Ascending aorta (tissue), 2 donors: ENCODE measurements around the gene PPFIA2. TPM values are rescaled to one million over a fixed set of nuclear protein-coding genes. Genes with fewer than 3 reads are reported as not detected.

Experiments used
- DNase-seq, 2 donors: peaks; one replicate each; pipeline ENCODE4 v3.0.0-alpha.2; 2019; ENCODE audit warnings: low spot score in 2 of 2
- H3K27ac ChIP-seq, 2 donors: fragments of 200-600 bp; sonication (generic); one replicate each; pipeline ENCODE4 v1.5.1; 2016 to 2017; ENCODE audit warnings: mild to moderate bottlenecking in 1 of 2
- H3K27me3 ChIP-seq: fragments of 200-600 bp; sonication (generic); one replicate; pipeline ENCODE4 v1.5.1; 2017
- H3K36me3 ChIP-seq, 2 donors: fragments of 200-600 bp; sonication (generic); one replicate each; pipeline ENCODE4 v1.5.1; 2016
- H3K4me1 ChIP-seq, 2 donors: fragments of 200-600 bp; sonication (generic); one replicate each; pipeline ENCODE4 v1.5.1; 2016 to 2017; ENCODE audit warnings: mild to moderate bottlenecking in 1 of 2
- H3K4me3 ChIP-seq, 2 donors: fragments of 200-600 bp; sonication (generic); one replicate each; pipeline ENCODE4 v1.5.1; 2016 to 2017; ENCODE audit warnings: mild to moderate bottlenecking in 1 of 2
- H3K9me3 ChIP-seq, 2 donors: fragments of 200-600 bp; sonication (generic); one replicate each; pipeline ENCODE4 v1.5.1; 2016
- CTCF ChIP-seq, 3 experiments: fragments of 200-600 bp in 2 of 3; fragments of 450-650 bp in 1 of 3; sonication (generic) in 2 of 3; IDR thresholded peaks; one replicate each; pipeline ENCODE4 v1.5.1; 2016 to 2019; ENCODE audit warnings: antibody characterized with exemption in 3 of 3, mild to moderate bottlenecking in 1 of 3, moderate library complexity in 1 of 3
- intact Hi-C: fragments of 100-400 bp; cut with DNase I; formaldehyde crosslinking; loops from one replicate; pipeline ENCODE4 v1.15.1; 2023
- total RNA-seq: library from RNA; depleted of rRNA; stranded (reverse); fragments of >200 nt; gene quantifications from one replicate; pipeline ENCODE4 v1.1.0, GENCODE V29; 2016

PPFIA2 gene
- total RNA-seq, 1 donor from 2014 or later, result 15.0 TPM

- H3K36me3 ChIP-seq, result peaks cover 0 to 6% of the 10 kb centered on the region in 2 donors
- H3K9me3 ChIP-seq, result no peaks in the 10 kb centered on the region
- intact Hi-C loops, result no loop called here
- H3K27ac ChIP-seq, result no peak overlapping the region
- no peaks in the 10 kb centered on the region for H3K27me3 ChIP-seq
- no peak for TF ChIP-seq CTCF (IDR thresholded peaks at IDR 0.05)
- no peak for DNase-seq
- H3K4me3 ChIP-seq, result no peak overlapping the region
- no peaks in the 10 kb centered on the region for H3K4me1 ChIP-seq
Measured at GRCh38 chr12:81296556-81297305, 462.4 kb downstream of the PPFIA2 start.

DNA sequence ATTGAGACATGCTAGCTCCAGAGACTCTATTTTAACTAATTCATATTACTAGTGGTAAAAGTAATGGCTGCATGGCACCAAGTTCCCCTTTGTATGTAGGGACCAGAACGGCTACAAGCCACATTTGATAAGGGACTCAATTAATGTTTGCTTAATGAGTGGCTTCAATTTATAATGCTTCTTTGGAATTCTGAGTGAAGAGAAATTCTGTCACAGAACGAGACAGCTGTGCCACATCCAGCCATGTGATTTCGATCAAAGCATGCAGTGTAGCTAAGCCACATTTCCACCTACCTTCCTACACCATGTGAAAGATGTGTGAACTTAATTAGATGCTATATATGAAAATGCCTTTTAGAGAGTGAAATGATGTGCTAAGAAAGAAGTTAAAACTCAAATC lies 463.9 kb downstream of the PPFIA2 start:
- no peaks in the 10 kb centered on the region for H3K4me1 ChIP-seq
- no peaks in the 10 kb centered on the region for H3K27me3 ChIP-seq
- intact Hi-C loops, result no loop called here
- no peak for DNase-seq
- H3K4me3 ChIP-seq, result no peak overlapping the region
- H3K9me3 ChIP-seq, result no peaks in the 10 kb centered on the region
- no peak overlapping the region for H3K27ac ChIP-seq
- H3K36me3 ChIP-seq, result peaks cover 0 to 6% of the 10 kb centered on the region in 2 donors
- no peak for TF ChIP-seq CTCF (IDR thresholded peaks at IDR 0.05)

DNA sequence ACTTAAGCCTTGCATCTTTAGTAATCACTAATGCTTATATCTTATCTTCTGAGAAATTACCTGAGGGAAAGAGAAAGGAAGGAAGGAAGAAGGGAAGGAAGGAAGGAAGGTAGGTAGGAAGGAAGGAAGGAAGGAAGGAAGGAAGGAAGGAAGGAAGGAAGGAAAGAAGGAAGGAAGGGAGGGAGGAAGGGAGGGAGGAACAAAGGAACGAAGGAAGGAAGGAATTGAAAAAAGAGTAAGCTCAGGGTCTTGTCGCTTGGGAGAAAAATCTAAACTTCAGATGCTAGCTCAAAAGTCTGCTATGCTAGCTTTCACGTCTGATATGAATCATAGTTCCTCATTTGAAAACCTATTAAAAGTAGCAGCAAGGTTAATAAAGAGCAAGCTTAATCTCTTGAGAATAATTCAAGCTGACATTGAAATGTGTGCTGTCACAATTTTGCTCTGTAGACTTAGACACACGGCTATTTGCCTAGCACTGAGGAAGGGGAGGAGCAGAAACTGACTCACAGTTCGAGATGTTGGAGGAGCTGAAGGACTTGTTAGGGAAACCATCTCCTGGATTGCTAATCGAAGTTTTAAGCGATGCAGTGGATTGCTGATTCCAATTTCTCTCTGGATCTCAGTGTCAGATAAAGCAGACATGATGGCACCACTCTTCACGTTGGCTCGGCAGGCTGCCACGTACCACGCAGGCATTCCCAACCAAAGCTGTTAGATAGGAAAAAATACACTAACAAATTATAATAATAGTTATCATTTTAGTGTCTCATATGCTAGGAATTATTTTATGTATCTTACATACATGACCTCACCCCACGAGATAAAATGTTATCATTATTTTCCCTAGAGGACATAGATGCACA lies 464.6 kb downstream of the PPFIA2 start:
- Histone ChIP-seq H3K4me3 (no peak overlapping the region), H3K27ac (no peak overlapping the region), H3K9me3 (no peaks in the 10 kb centered on the region), H3K27me3 (no peaks in the 10 kb centered on the region), H3K36me3 (peaks cover 0 to 6% of the 10 kb centered on the region in 2 donors), H3K4me1 (no peaks in the 10 kb centered on the region)
- no peak for DNase-seq
- intact Hi-C loops, result no loop called here
- no peak for TF ChIP-seq CTCF (IDR thresholded peaks at IDR 0.05)

DNA sequence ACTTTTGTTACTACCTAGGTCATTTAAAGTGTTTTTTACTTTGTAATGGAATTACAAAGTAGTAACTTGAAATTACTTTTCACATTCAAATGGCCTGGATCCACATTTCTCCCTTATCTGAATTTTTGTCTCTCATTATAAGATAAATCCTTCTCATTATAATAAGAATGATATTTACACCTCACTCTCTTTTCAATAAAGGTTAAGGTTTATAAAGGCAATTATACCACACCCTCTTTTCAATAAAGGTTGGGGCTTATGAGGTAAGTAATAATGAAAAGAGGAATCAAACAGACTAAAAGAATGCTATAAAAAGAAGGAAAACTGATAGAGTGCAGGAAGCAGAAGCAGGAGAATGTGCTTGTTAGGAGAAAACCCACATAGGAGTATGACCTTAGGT lies 470.5 kb downstream of the PPFIA2 start:
- DNase-seq, result no peak
- Histone ChIP-seq H3K4me1 (no peaks in the 10 kb centered on the region), H3K36me3 (no peaks in the 10 kb centered on the region), H3K27ac (no peak overlapping the region), H3K4me3 (no peak overlapping the region), H3K27me3 (no peaks in the 10 kb centered on the region), H3K9me3 (no peaks in the 10 kb centered on the region)
- TF ChIP-seq CTCF (IDR thresholded peaks at IDR 0.05), result no peak
- intact Hi-C loops, result no loop called here

DNA sequence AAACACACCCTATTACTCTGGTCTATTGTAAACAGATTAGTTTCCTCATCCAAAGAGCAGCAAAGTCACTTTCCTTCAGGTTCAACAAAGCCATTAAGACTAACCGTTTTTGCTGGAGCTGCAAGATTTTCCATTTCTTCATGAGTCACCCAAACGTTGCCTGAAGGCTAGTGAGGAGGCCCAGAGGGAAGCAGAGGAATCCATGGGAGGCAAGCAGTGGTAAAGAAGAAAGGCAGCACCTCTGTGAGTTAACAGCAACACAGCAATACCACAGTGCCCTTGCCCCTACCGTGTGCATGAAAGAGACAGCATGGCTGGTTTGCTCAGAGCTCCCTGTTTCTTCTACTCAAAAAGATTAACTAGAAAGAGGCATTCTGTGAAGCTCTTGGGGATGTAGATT lies 475.0 kb downstream of the PPFIA2 start:
- Histone ChIP-seq H3K27ac (no peak overlapping the region), H3K36me3 (no peaks in the 10 kb centered on the region), H3K4me3 (no peak overlapping the region), H3K9me3 (no peaks in the 10 kb centered on the region), H3K4me1 (no peaks in the 10 kb centered on the region), H3K27me3 (no peaks in the 10 kb centered on the region)
- no peak for DNase-seq
- intact Hi-C loops, result no loop called here
- no peak for TF ChIP-seq CTCF (IDR thresholded peaks at IDR 0.05)
